Caco-2 (cell line): ENCODE results near the gene PAIP1. TPM values are rescaled to one million over a fixed set of nuclear protein-coding genes. Genes with fewer than 3 reads are reported as not detected.

Experiments
- BruUV-seq: library from RNA; stranded (reverse); fragments of 400-500 nt; replicated peaks from 2 replicates; lab custom pipeline; 2021; lab: Mats Ljungman, UMichigan
- CTCF ChIA-PET: fragments of 300-600 bp; sonication (Branson Sonifier 250); formaldehyde crosslinking; loops from one replicate; lab custom pipeline; 2022; ENCODE audit warnings: antibody characterized with exemption; lab: Charles Lee
- POLR2A ChIA-PET: fragments of 300-600 bp; sonication (Branson Sonifier 250); formaldehyde crosslinking; loops from one replicate; lab custom pipeline; 2022; ENCODE audit warnings: antibody characterized with exemption; lab: Charles Lee
- DNase-seq, 2 experiments: peaks; one replicate each; pipeline versions ENCODE4 v3.0.0 to v3.0.0-alpha.2; 2020 to 2022
- H3K27me3 ChIP-seq: replicated peaks from 2 replicates; pipeline ENCODE4 v1.6.0; 2011; ENCODE audit warnings: low read length; ENCODE audit not compliant: control insufficient read depth, insufficient read depth
- H3K36me3 ChIP-seq: 2 replicates; pipeline ENCODE4 v1.5.1; 2011; ENCODE audit warnings: low read length; ENCODE audit not compliant: control insufficient read depth, insufficient read depth
- H3K4me1 ChIP-seq: fragments of 250-450 bp; sonication (Bioruptor Pico); 2 replicates; pipeline ENCODE4 v1.5.1; 2020; ENCODE audit warnings: mild to moderate bottlenecking
- H3K4me3 ChIP-seq: 2 replicates; pipeline ENCODE4 v1.5.1; 2011; ENCODE audit warnings: low read depth, mild to moderate bottlenecking, control low read depth, low read length
- H3K9me3 ChIP-seq: fragments of 250-450 bp; sonication (Bioruptor Pico); 2 replicates; pipeline ENCODE4 v1.5.1; 2020; ENCODE audit warnings: mild to moderate bottlenecking, moderate library complexity
- H3K27ac Mint-ChIP-seq: one replicate; pipeline ENCODE4 v1.8.0; 2022; ENCODE audit warnings: mixed read lengths; ENCODE audit not compliant: unreplicated experiment
- H3K27me3 Mint-ChIP-seq: one replicate; pipeline ENCODE4 v1.8.0; 2022; ENCODE audit warnings: mixed read lengths; ENCODE audit not compliant: insufficient read depth, unreplicated experiment
- H3K36me3 Mint-ChIP-seq: one replicate; pipeline ENCODE4 v1.8.0; 2022; ENCODE audit warnings: mild to moderate bottlenecking, mixed read lengths; ENCODE audit not compliant: insufficient read depth, unreplicated experiment
- H3K4me1 Mint-ChIP-seq: one replicate; pipeline ENCODE4 v1.8.0; 2022; ENCODE audit warnings: low read depth, mixed read lengths; ENCODE audit not compliant: unreplicated experiment
- H3K4me3 Mint-ChIP-seq: one replicate; pipeline ENCODE4 v1.8.0; 2022; ENCODE audit warnings: mild to moderate bottlenecking, moderate library complexity, mixed read lengths; ENCODE audit not compliant: unreplicated experiment
- H3K9me3 Mint-ChIP-seq: one replicate; pipeline ENCODE4 v1.8.0; 2022; ENCODE audit warnings: mixed read lengths; ENCODE audit not compliant: unreplicated experiment
- CTCF ChIP-seq, 2 experiments: fragments of 200-600 bp in 1 of 2; IDR thresholded peaks; 1 replicate in 1 of 2; 2 replicates in 1 of 2; pipeline versions ENCODE4 v1.5.1 to v1.8.0; 2011 to 2022; ENCODE audit warnings: antibody characterized with exemption in 1 of 2, control low read depth in 1 of 2, inconsistent platforms in 1 of 2, low read depth in 1 of 2, low read length in 1 of 2, mild to moderate bottlenecking in 1 of 2, moderate library complexity in 1 of 2; ENCODE audit not compliant: insufficient read depth in 1 of 2, severe bottlenecking in 1 of 2, unreplicated experiment in 1 of 2
- intact Hi-C: fragments of 100-400 bp; cut with micrococcal nuclease; formaldehyde crosslinking; loops from one replicate; pipeline ENCODE4 v1.10.0; 2022; ENCODE audit not compliant: unreplicated experiment
- total RNA-seq: library from RNA; stranded (reverse); gene quantifications from 2 replicates; pipeline ENCODE4 v1.2.3, GENCODE V29; 2022

The PAIP1 gene
- total RNA-seq, 1 experiment from 2014 or later: 121 TPM

GRCh38 chr5:43590700-43591099 is 33.8 kb upstream of the PAIP1 start:
- Histone ChIP-seq H3K9me3 (no peaks in the 10 kb centered on the region), H3K27me3 (no peaks in the 10 kb centered on the region), H3K4me1 (no peaks in the 10 kb centered on the region), H3K36me3 (no peaks in the 10 kb centered on the region), H3K4me3 (no peak overlapping the region)
- no TSS peak for BruUV-seq
- no peak for DNase-seq
- intact Hi-C loops: no loop called here
- CTCF ChIA-PET: no interaction called here
- no peak for TF ChIP-seq CTCF (IDR thresholded peaks at IDR 0.05; ENCODE audit: insufficient read depth in 1 of 2, low read depth in 1 of 2, low read length in 1 of 2, severe bottlenecking in 1 of 2, unreplicated experiment in 1 of 2)
- Mint-ChIP-seq H3K4me3 (no peak overlapping the region), H3K27me3 (no peaks in the 10 kb centered on the region), H3K4me1 (no peaks in the 10 kb centered on the region), H3K9me3 (no peaks in the 10 kb centered on the region), H3K27ac (no peak overlapping the region), H3K36me3 (no peaks in the 10 kb centered on the region)
- POLR2A ChIA-PET: no interaction called here

GRCh38 chr5:43589310-43589709 is 32.4 kb upstream of the PAIP1 start:
- TF ChIP-seq CTCF (IDR thresholded peaks at IDR 0.05; ENCODE audit: insufficient read depth in 1 of 2, low read depth in 1 of 2, low read length in 1 of 2, severe bottlenecking in 1 of 2, unreplicated experiment in 1 of 2): no peak
- H3K27me3 ChIP-seq: no peaks in the 10 kb centered on the region
- intact Hi-C loops: no loop called here
- H3K36me3 ChIP-seq: no peaks in the 10 kb centered on the region
- H3K9me3 ChIP-seq: no peaks in the 10 kb centered on the region
- H3K4me3 Mint-ChIP-seq: no peak overlapping the region
- no peak overlapping the region for H3K4me3 ChIP-seq
- no peaks in the 10 kb centered on the region for H3K36me3 Mint-ChIP-seq
- H3K4me1 ChIP-seq: no peaks in the 10 kb centered on the region
- H3K27ac Mint-ChIP-seq: no peak overlapping the region
- DNase-seq: no peak
- no peaks in the 10 kb centered on the region for H3K9me3 Mint-ChIP-seq
- ChIA-PET POLR2A (no interaction called here), CTCF (no interaction called here)
- no peaks in the 10 kb centered on the region for H3K4me1 Mint-ChIP-seq
- no peaks in the 10 kb centered on the region for H3K27me3 Mint-ChIP-seq
- no TSS peak for BruUV-seq

GRCh38 chr5:43588842-43589241 is 32.0 kb upstream of the PAIP1 start:
- no peak for TF ChIP-seq CTCF (IDR thresholded peaks at IDR 0.05; ENCODE audit: insufficient read depth in 1 of 2, low read depth in 1 of 2, low read length in 1 of 2, severe bottlenecking in 1 of 2, unreplicated experiment in 1 of 2)
- Histone ChIP-seq H3K36me3 (no peaks in the 10 kb centered on the region), H3K9me3 (no peaks in the 10 kb centered on the region), H3K27me3 (no peaks in the 10 kb centered on the region), H3K4me1 (no peaks in the 10 kb centered on the region), H3K4me3 (no peak overlapping the region)
- no peak overlapping the region for H3K27ac Mint-ChIP-seq
- H3K9me3 Mint-ChIP-seq: no peaks in the 10 kb centered on the region
- H3K4me1 Mint-ChIP-seq: no peaks in the 10 kb centered on the region
- H3K36me3 Mint-ChIP-seq: no peaks in the 10 kb centered on the region
- intact Hi-C loops: no loop called here
- no peak overlapping the region for H3K4me3 Mint-ChIP-seq
- POLR2A ChIA-PET: no interaction called here
- H3K27me3 Mint-ChIP-seq: no peaks in the 10 kb centered on the region
- BruUV-seq: no TSS peak
- CTCF ChIA-PET: no interaction called here
- no peak for DNase-seq
